HepG2 (cell line): Measurements from ENCODE around the gene MPIG6B. TPM values are rescaled to one million over a fixed set of nuclear protein-coding genes. Genes with fewer than 3 reads are reported as not detected.

Source experiments
- BHLHE40 ChIP-seq: IDR thresholded peaks from 2 replicates; pipeline ENCODE4 v1.6.1; 2011; ENCODE audit warnings: low read length, improper control_type of control experiment
- KLF13 ChIP-seq: sonication (generic); formaldehyde crosslinking; IDR thresholded peaks from 2 replicates; pipeline ENCODE4 v1.4.0; 2020; ENCODE audit warnings: mild to moderate bottlenecking, missing genetic modification reagents
- MTF2 ChIP-seq: sonication (generic); formaldehyde crosslinking; IDR thresholded peaks from 2 replicates; pipeline ENCODE4 v1.5.0; 2020; ENCODE audit warnings: missing genetic modification reagents, borderline replicate concordance
- NKX3-1 ChIP-seq: sonication (generic); formaldehyde crosslinking; IDR thresholded peaks from 2 replicates; pipeline ENCODE4 v1.5.0; 2020; ENCODE audit warnings: missing genetic modification reagents
- NR2C2 ChIP-seq: sonication (generic); formaldehyde crosslinking; IDR thresholded peaks from 2 replicates; pipeline ENCODE4 v1.4.0; 2020; ENCODE audit warnings: missing genetic modification reagents, mild to moderate bottlenecking, moderate library complexity, borderline replicate concordance
- PCBP1 ChIP-seq: fragments of 200-400 bp; formaldehyde crosslinking; IDR thresholded peaks from 2 replicates; pipeline ENCODE4 v1.6.1; 2017; ENCODE audit warnings: mild to moderate bottlenecking, low read depth, low read length, borderline replicate concordance
- PCBP2 ChIP-seq: fragments of 200-400 bp; formaldehyde crosslinking; optimal IDR thresholded peaks from 2 replicates; pipeline ENCODE3; 2018; ENCODE audit warnings: low read length, low read depth; ENCODE audit not compliant: poor library complexity, severe bottlenecking
- POLR2G ChIP-seq: fragments of 200-400 bp; formaldehyde crosslinking; IDR thresholded peaks from 2 replicates; pipeline ENCODE4 v1.6.1; 2018; ENCODE audit warnings: mild to moderate bottlenecking, low read depth, low read length, moderate library complexity
- RBM22 ChIP-seq: fragments of 200-400 bp; formaldehyde crosslinking; optimal IDR thresholded peaks from 2 replicates; pipeline ENCODE3; 2017; ENCODE audit warnings: mild to moderate bottlenecking, low read length, moderate library complexity
- RNF2 ChIP-seq: fragments of 450-650 bp; conservative IDR thresholded peaks from 2 replicates; pipeline ENCODE4 v1.6.1; 2016; ENCODE audit warnings: low read depth
- RNF219 ChIP-seq: sonication (generic); formaldehyde crosslinking; IDR thresholded peaks from 2 replicates; pipeline ENCODE4 v1.5.0; 2020; ENCODE audit warnings: mild to moderate bottlenecking, missing genetic modification reagents
- SIN3B ChIP-seq: fragments of 150-350 bp; IDR thresholded peaks from 2 replicates; pipeline ENCODE4 v1.6.1; 2014; ENCODE audit warnings: low read length
- SMAD3 ChIP-seq: sonication (generic); formaldehyde crosslinking; IDR thresholded peaks from 2 replicates; pipeline ENCODE4 v1.4.0; 2020; ENCODE audit warnings: missing genetic modification reagents
- SOX5 ChIP-seq: IDR thresholded peaks from 2 replicates; pipeline ENCODE4 v1.6.1; 2016; ENCODE audit warnings: borderline replicate concordance
- SP1 ChIP-seq, 2 experiments: fragments of 450-650 bp in 1 of 2; sonication (generic) in 1 of 2; formaldehyde crosslinking in 1 of 2; IDR thresholded peaks; 2 replicates each; pipeline versions ENCODE4 v1.4.0 to v1.6.1; 2016 to 2020; ENCODE audit warnings: missing genetic modification reagents in 1 of 2
- SP4 ChIP-seq: sonication (generic); formaldehyde crosslinking; IDR thresholded peaks from 2 replicates; pipeline ENCODE4 v1.8.1; 2023; ENCODE audit warnings: mild to moderate bottlenecking, missing genetic modification reagents
- TEAD2 ChIP-seq: sonication (generic); formaldehyde crosslinking; IDR thresholded peaks from 2 replicates; pipeline ENCODE4 v1.9.0; 2021; ENCODE audit warnings: missing genetic modification reagents
- U2AF2 ChIP-seq: fragments of 200-400 bp; formaldehyde crosslinking; IDR thresholded peaks from 2 replicates; pipeline ENCODE4 v1.6.1; 2017; ENCODE audit warnings: low read depth, mild to moderate bottlenecking, low read length
- YEATS4 ChIP-seq: sonication (generic); formaldehyde crosslinking; IDR thresholded peaks from 2 replicates; pipeline ENCODE4 v1.4.0; 2020; ENCODE audit warnings: missing genetic modification reagents, borderline replicate concordance
- ZBTB1 ChIP-seq: sonication (generic); formaldehyde crosslinking; IDR thresholded peaks from 2 replicates; pipeline ENCODE4 v1.4.0; 2020; ENCODE audit warnings: missing genetic modification reagents, borderline replicate concordance
- ZNF205 ChIP-seq: IDR thresholded peaks from 2 replicates; pipeline ENCODE4 v1.6.1; 2018; ENCODE audit warnings: missing biosample characterization, missing genetic modification reagents
- ZNF263 ChIP-seq: sonication (generic); formaldehyde crosslinking; IDR thresholded peaks from 2 replicates; pipeline ENCODE4 v1.4.0; 2020; ENCODE audit warnings: missing genetic modification reagents
- ZNF451 ChIP-seq: sonication (generic); formaldehyde crosslinking; IDR thresholded peaks from 2 replicates; pipeline ENCODE4 v1.5.0; 2020; ENCODE audit warnings: mild to moderate bottlenecking, missing genetic modification reagents
- ZNF597 ChIP-seq: sonication (generic); formaldehyde crosslinking; IDR thresholded peaks from 2 replicates; pipeline ENCODE4 v1.5.0; 2020; ENCODE audit warnings: missing genetic modification reagents
- ZNF747 ChIP-seq: sonication (generic); formaldehyde crosslinking; IDR thresholded peaks from 2 replicates; pipeline ENCODE4 v1.8.1; 2023; ENCODE audit warnings: missing genetic modification reagents, mild to moderate bottlenecking, borderline replicate concordance
- polyA plus RNA-seq, 8 experiments: library from polyadenylated mRNA; depleted of rRNA in 3 of 8; stranded (reverse) in 7 of 8; unstranded in 1 of 8; fragments of >200 nt; fragmentation: Illumina TruSeq in 4 of 8; extraction: Trizol in 4 of 8; gene quantifications; 2 replicates each; pipeline versions ENCODE4 v1.2.1 to v1.2.3, GENCODE V29; 2011 to 2016; ENCODE audit warnings: low read depth in 4 of 8, missing spikeins in 1 of 8, mixed read lengths in 1 of 8; ENCODE audit not compliant: insufficient read depth in 1 of 8
- total RNA-seq, 5 experiments: library from RNA; depleted of rRNA; stranded (reverse); fragments of >200 nt; fragmentation: Illumina TruSeq; extraction: Trizol; gene quantifications; 2 replicates each; pipeline ENCODE4 v1.2.3, GENCODE V29; 2016; ENCODE audit warnings: low read depth in 1 of 5
- TF ChIP-seq, protein P1 (sequence below), 2 experiments: sonication (generic) in 1 of 2; formaldehyde crosslinking in 1 of 2; IDR thresholded peaks; 2 replicates each; pipeline versions ENCODE4 v1.5.1 to v1.6.1; 2011 to 2020; ENCODE audit warnings: borderline replicate concordance in 1 of 2, low read depth in 1 of 2, low read length in 1 of 2, mild to moderate bottlenecking in 1 of 2, missing genetic modification reagents in 1 of 2, moderate library complexity in 1 of 2

The MPIG6B gene
- total and polyA plus RNA-seq, 2 of the 13 experiments (the other 11 are each of a cell fraction or from before 2014, with no cell fraction given): not detected

DNA sequence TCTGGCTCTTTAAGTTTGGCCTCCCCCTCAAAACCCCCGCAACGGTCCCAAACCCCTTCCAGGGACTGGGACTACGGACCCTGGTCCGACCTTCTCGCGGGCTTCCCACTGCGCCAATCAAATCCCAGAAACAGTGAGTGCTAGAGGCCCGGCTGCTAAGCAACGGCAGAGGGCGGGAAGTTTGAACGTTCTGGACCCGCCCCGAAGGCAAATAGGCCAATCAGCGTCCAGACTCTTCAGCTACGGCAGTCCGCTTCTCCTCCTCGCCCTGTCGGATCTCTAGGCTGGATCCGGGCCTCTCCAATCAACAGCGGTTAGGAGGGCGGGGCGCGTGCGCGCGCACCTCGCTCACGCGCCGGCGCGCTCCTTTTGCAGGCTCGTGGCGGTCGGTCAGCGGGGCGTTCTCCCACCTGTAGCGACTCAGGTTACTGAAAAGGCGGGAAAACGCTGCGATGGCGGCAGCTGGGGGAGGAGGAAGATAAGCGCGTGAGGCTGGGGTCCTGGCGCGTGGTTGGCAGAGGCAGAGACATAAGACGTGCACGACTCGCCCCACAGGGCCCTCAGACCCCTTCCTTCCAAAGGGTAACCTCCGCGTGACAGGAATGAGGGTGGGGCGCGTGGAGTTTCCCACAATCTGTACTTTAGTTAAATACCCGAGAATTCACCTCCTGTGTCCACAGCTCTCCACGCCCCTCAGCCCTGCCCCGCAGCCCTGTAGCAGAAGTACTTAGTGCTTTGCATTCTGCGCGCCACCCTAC is 16.6 kb downstream of the MPIG6B start, which contains the start of gene MSH5 (continued):
- TF ChIP-seq RNF219 (CRISPR knock-in tag) (no peak), SP1 (IDR thresholded peaks at IDR 0.05) (no peak), SP1 (CRISPR knock-in tag; IDR thresholded peaks at IDR 0.05) (peak; percentile 91), POLR2G (peak; percentile 78), PCBP1 (0 out of 2 replicates have a peak, but pooled peaks have one; percentile 79), NKX3-1 (CRISPR knock-in tag) (peak; percentile 94), NR2C2 (CRISPR knock-in tag) (peak; percentile 61; the same call in 1 of the 2 replicates), ZNF451 (CRISPR knock-in tag) (peak; percentile 99), YEATS4 (CRISPR knock-in tag) (peak; percentile 94), KLF13 (CRISPR knock-in tag) (0 out of 2 replicates have a peak, but pooled peaks have one; percentile 72), SP4 (CRISPR knock-in tag) (peak; percentile 98), SIN3B (no peak), PCBP2 (no peak), U2AF2 (no peak), RBM22 (no peak), MTF2 (CRISPR knock-in tag) (no peak), ZNF263 (CRISPR knock-in tag) (peak; percentile 77; the same call in 1 of the 2 replicates), SMAD3 (CRISPR knock-in tag) (peak; percentile 50; the same call in 1 of the 2 replicates), ZNF205 (CRISPR knock-in tag) (peak; percentile 79), TEAD2 (CRISPR knock-in tag) (peak; percentile 90; the same call in 1 of the 2 replicates), ZNF597 (no peak), SOX5 (CRISPR knock-in tag) (peak; percentile 32), ZNF747 (CRISPR knock-in tag) (peak; percentile 94), RNF2 (peak; percentile 98), ZBTB1 (CRISPR knock-in tag) (no peak), BHLHE40 (peak; percentile 86)
- TF ChIP-seq, protein P1, sequence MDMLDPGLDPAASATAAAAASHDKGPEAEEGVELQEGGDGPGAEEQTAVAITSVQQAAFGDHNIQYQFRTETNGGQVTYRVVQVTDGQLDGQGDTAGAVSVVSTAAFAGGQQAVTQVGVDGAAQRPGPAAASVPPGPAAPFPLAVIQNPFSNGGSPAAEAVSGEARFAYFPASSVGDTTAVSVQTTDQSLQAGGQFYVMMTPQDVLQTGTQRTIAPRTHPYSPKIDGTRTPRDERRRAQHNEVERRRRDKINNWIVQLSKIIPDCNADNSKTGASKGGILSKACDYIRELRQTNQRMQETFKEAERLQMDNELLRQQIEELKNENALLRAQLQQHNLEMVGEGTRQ (IDR thresholded peaks at IDR 0.05; ENCODE audit: low read depth, low read length): no peak
- TF ChIP-seq, protein P1 (CRISPR knock-in tag; IDR thresholded peaks at IDR 0.05; ENCODE audit: borderline replicate concordance): no peak; the same call in 1 of the 2 replicates
